GM06990 (cell line): Measurements from ENCODE around the gene FAM50A.
A peak's percentile ranks its signal among the peaks of the same experiment; 100 is the strongest.

Experiments
- DNase-seq: peaks from one replicate; pipeline ENCODE4 v3.0.0-alpha.2; 2011; ENCODE audit not compliant: insufficient read length; ENCODE audit errors: extremely low read depth
- H3K27me3 ChIP-seq: replicated peaks from 2 replicates; pipeline ENCODE4 v1.6.0; 2011; ENCODE audit warnings: low read length; ENCODE audit not compliant: control insufficient read depth, insufficient read depth
- H3K36me3 ChIP-seq: 2 replicates; pipeline ENCODE4 v1.5.1; 2011; ENCODE audit warnings: low read length; ENCODE audit not compliant: control insufficient read depth, insufficient read depth
- H3K4me3 ChIP-seq: replicated peaks from 2 replicates; pipeline ENCODE4 v1.5.1; 2011; ENCODE audit warnings: low read depth, mild to moderate bottlenecking, control low read depth, low read length
- TF ChIP-seq, protein P1 (sequence below): IDR thresholded peaks from 2 replicates; pipeline ENCODE4 v1.5.1; 2011; ENCODE audit warnings: low read length, control low read depth, mild to moderate bottlenecking, inconsistent platforms; ENCODE audit not compliant: insufficient read depth, poor library complexity, severe bottlenecking

FAM50A gene

DNA sequence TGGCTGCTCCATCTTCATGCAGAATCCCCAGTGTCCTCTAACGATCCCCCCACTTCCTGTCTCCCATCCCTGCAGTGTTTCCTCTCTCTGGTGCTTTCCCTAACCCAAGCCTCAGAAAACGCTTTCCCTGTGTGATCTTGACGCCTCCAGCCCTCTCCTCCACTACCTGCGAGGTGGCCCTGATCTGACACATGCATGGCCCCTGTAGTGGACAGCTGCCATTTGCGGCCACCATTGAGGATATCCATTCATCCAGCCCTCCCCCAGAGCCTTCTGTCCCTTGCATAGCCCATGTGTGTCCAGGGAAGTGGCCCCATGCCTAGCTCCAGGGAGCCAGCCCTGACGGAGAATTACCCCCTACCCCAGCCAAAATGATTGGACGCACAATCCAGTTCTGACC is 39.4 kb downstream of the FAM50A start:
- TF ChIP-seq, protein P1, sequence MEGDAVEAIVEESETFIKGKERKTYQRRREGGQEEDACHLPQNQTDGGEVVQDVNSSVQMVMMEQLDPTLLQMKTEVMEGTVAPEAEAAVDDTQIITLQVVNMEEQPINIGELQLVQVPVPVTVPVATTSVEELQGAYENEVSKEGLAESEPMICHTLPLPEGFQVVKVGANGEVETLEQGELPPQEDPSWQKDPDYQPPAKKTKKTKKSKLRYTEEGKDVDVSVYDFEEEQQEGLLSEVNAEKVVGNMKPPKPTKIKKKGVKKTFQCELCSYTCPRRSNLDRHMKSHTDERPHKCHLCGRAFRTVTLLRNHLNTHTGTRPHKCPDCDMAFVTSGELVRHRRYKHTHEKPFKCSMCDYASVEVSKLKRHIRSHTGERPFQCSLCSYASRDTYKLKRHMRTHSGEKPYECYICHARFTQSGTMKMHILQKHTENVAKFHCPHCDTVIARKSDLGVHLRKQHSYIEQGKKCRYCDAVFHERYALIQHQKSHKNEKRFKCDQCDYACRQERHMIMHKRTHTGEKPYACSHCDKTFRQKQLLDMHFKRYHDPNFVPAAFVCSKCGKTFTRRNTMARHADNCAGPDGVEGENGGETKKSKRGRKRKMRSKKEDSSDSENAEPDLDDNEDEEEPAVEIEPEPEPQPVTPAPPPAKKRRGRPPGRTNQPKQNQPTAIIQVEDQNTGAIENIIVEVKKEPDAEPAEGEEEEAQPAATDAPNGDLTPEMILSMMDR, result no peak
- DNase-seq, result no peak
- H3K36me3 ChIP-seq, result peaks cover 5% of the 10 kb centered on the region
- H3K27me3 ChIP-seq, result no peaks in the 10 kb centered on the region
- H3K4me3 ChIP-seq, result no peak overlapping the region

DNA sequence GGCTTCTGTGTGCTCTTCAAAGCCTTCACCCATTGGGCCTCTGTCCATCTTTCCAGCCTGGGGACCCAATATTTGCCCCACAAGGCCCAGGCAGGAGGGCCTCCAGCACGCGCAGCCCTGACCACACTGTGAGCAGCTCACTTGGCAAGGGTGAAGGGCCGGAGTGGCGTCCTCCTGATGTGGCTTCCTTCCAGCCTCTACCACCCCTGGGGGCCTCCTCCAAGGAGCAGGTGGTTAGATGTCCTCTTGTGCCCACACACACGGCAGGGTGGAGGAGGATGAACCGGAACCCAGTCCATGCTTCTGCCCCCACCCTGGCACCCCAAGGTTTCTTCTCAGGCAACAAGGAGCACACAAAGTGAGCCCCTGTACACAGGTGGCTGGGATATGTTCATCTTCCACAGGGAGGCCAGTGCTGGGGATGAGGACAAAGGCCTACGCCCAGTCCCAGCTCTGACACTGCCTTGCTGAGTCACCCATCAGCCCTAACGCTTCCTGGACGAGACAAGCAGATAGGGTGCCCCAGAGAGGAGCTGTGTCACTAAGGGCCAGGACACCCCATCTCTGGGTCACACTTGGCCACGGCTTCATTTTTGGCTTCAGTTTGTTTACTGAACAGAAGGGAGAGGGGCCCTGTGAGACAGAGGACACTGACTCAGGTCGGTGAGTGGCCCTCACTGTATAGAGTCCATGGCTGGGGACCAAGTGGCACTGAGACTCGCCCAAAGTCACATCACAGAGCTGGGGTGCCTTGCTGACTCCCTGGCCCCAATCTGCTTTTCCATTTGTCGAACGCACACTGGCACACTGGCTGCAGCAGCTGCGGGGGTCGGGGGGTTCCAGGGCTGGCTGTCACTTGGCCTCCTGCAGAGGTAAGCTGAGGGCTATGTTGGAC is 40.6 kb downstream of the FAM50A start:
- TF ChIP-seq, protein P1, result no peak
- Histone ChIP-seq H3K27me3 (no peaks in the 10 kb centered on the region), H3K4me3 (no peak overlapping the region), H3K36me3 (peaks cover 6% of the 10 kb centered on the region)
- DNase-seq, result no peak

GRCh38 chrX:154485150-154486051 is 41.5 kb downstream of the FAM50A start:
- no peak for DNase-seq
- TF ChIP-seq, protein P1, result no peak
- Histone ChIP-seq H3K4me3 (peak overlapping the region; percentile 73), H3K27me3 (no peaks in the 10 kb centered on the region), H3K36me3 (peaks cover 6% of the 10 kb centered on the region)

- H3K4me3 ChIP-seq, result peak overlapping the region; percentile 73
- H3K27me3 ChIP-seq, result no peaks in the 10 kb centered on the region
- TF ChIP-seq, protein P1, result no peak
- DNase-seq, result peak; percentile 52
- peaks cover 6% of the 10 kb centered on the region for H3K36me3 ChIP-seq
These were observed 42.1 kb downstream of the FAM50A start for GRCh38 chrX:154486052-154486395.

DNA sequence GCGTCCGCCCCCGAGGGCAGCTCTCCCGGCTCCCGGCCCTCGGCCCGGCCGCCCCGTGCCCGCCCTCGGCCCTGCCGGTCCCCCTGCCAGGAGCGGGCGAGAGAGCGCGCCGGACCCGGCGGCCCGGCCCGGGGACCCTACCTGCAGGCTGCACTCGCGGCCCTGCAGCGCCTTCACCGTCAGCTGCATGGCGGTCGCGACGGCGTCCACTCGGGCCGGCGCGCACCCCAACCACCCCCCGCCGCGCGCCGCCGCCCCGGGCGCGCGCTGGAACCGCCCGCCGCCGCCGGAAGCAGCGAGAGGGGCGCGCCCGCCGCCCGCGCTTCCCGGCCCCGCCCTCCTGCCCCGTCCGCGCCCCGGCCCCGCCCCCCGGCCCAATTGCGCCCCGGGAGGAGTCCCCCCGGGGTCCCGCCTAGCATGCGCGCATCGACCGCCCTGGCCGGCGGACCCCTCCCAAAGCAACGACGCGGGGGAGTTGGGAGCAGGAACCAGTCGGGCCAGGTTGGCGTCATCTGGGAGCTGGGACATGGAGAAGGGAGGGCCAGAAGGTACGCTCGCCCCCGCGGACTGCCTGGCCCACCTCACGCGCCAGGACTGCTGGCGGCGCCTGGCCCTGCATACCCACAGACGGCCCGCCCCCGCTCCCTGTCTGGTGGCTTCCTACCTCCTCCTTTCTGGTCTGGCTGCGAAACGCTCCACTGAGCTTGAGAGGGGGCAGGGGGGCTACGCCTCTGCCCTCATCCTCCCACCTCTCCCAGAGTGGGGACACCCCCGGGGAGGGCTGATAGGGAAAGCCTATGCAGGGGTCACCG is 42.7 kb downstream of the FAM50A start, which contains the start of gene UBL4A:
UBL4A (minus strand) TSS at position 220 of the 812 bp plus-strand sequence; CDS start at position 189, 31 bp downstream.
- DNase-seq, result peak; percentile 68
- peaks cover 6% of the 10 kb centered on the region for H3K36me3 ChIP-seq
- H3K27me3 ChIP-seq, result no peaks in the 10 kb centered on the region
- TF ChIP-seq, protein P1, result no peak
- peak within 1 kb of the TSS; percentile 73 for H3K4me3 ChIP-seq
